Islet precursor cell (in vitro differentiated cells): ENCODE measurements around the gene GPLD1.
"Not testable (repeated sequence)": the region's sequence is repeated elsewhere in the genome, so short reads cannot be mapped to it uniquely, and the experiment has no call there.

ENCODE experiments used
- DNase-seq: peaks from one replicate; pipeline ENCODE4 v3.0.0-alpha.2; 2018

GPLD1 gene

DNA sequence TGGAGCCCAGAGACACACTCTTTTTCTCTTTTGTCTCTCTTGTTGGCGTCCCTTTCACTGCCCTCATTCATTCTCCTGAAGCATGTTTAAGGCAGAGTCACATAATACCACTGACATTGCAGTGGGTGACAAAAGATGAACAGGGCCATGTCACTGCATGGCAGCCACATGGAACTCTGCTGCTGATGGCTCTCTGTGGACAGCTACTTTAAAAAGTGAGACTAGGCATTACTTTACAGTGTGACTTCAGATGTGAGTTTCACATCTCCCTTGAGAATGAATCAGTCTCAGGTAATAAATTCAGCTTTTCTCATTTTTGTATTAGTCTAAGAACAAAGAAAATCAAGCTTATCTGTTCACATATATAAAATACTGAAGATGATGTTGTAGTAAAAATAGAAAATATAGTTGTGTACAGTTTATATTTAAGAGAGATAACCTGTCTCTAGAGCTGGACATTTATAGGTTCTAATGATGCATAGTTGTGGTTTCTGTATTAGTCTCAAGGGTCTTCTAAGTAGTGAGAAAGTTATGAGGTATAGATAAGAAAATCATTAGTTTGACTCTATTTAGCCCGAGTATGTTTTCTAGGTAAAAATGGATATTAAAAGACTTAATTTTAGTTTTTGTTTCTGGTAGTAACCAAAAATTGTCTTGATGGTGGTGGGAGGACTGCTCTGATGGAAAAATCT lies 80.5 kb downstream of the GPLD1 start:
- DNase-seq = no peak

DNA sequence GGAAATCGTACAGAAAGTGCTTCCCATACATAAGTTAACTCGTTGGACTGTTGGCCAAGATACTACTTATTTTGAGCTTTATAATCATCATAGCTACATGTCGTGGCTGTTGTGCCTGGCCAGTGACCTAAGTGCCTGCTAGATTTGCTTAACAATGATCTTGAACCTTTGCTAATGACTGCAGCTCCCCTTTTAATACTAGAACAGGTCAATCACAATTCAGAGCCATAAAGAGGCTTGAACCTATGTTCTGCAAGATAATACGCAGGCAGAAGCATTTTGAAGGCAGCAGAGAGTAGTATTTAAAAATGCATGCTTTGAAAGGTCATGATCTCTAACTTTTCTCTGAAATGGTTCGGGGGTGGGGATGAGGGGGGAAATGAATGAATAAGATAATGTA lies 84.1 kb downstream of the GPLD1 start:
- DNase-seq = no peak

DNA sequence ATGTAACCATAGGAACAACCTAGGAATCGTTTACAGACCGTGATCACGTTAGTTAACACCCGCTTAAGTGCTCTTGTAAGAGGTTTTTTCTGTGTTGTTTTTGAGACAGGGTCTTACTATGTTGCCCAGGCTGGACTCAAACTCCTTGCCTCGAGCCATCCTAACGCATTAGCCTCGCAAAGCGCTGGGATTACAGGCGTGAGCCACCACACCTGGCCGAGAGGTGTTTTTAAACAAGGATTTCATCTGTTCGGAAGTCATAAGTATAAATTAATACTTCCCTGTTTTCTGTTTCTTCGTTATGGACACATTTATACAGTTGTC lies 85.9 kb downstream of the GPLD1 start:
- no peak for DNase-seq

DNA sequence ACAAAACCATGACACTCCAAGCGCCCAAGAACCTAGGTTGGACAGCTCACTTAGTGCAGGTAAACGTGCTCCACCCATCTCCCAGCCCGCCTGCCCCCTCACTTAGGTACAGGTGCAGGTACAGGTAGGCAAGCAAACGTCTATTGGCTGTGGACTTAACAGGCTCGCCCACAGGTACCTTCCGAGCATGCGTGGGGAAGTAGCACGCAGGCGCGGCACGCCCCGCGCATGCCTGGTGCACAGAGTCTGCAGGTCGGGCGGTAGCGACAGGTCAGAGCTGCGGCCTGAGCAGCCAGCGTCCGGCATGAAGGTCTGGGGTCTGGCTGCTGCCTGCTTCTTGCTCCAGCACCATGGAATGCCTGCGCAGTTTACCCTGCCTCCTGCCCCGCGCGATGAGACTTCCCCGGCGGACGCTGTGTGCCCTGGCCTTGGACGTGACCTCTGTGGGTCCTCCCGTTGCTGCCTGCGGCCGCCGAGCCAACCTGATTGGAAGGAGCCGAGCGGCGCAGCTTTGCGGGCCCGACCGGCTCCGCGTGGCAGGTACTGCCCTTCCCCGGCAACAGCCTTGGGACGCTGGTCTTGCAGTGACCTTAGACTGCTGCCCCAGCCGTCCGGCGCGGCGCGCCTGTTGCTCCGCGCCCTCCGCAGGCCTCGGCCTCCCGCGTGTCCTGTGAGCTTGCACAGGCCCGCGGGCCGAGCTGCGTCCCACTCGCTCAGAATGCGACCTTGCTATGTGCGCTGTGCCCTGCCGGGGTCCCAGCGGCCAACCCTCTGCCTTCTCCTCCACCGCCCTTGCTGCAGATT lies 86.5 kb downstream of the GPLD1 start, which contains the start of gene MRS2:
Gene MRS2 (plus strand): TSS at position 240 of the 804 bp plus-strand sequence. CDS start 111 bp downstream, at position 351.
- DNase-seq = peak; percentile 97

DNA sequence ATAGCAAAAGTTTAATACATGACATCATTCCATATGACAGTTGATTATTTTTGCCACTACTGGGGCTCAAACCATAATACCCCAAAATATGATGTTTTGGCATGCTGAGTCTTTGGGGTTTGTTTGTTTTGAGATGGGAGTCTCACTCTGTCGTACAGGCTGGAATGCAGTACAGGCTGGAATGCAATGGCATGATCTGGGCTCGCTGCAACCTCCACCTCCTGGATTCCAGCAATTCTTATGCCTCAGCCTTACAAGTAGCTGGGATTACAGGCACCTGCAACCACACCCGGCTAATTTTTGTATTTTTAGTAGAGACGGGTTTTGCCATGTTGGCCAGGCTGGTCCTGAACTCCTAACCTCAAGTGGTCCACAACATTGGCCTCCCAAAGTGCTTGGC lies 87.9 kb downstream of the GPLD1 start:
- peak; percentile 87 for DNase-seq

DNA sequence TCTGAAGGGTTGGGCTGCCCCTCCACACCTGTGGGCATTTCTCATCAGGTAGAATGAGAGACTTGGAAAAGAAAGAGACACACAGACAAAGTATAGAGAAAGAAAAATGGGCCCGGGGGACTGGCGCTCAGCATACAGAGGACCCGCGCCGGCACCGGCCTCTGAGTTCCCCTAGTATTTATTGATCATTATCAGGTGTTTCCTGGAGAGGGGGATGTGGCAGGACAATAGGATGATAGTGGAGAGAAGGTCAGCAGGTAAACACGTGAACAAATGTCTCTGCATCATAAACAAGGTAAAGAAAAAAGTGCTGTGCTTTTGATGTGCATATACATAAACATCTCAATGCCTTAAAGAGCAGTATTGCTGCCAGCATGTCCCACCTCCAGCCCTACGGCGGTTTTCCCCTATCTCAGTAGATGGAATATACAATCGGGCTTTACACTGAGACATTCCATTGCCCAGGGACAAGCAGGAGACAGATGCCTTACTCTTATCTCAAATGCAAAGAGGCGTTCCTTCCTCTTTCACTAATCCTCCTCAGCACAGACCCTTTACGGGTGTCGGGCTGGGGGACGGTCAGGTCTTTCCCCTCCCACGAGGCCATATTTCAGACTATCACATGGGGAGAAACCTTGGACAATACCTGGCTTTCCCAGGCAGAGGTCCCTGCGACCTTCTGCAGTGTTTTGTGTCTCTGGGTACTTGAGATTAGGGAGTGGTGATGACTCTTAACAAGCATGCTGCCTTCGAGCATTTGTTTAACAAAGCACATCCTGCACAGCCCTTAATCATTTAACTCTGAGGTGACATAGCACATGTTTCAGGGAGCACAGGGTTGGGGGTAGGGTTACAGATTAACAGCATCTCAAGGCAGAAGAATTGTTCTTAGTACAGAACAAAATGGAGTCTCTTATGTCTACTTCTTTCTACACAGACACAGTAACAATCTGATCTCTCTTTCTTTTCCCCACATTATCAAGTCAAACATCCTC lies 89.0 kb downstream of the GPLD1 start:
- peak; percentile 74 for DNase-seq

DNA sequence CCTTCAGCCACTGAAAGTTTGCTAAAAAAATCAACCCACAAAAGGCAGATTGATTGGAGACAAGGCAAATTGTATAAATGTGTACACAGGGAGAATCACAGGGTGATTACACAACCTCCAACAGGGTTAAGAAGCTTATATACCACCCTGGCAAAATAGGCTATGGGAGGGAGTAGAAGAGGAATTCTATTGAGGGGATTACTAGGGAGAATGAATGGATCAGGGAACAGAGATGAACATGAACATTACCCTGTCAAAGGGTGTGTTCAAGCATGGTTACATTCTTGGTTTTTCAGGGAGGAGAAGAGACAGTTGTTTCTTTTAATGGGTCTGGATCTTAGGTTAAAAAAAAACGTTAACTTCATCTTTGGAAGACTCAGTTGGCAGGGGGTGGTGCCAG lies 91.7 kb downstream of the GPLD1 start:
- no peak for DNase-seq

DNA sequence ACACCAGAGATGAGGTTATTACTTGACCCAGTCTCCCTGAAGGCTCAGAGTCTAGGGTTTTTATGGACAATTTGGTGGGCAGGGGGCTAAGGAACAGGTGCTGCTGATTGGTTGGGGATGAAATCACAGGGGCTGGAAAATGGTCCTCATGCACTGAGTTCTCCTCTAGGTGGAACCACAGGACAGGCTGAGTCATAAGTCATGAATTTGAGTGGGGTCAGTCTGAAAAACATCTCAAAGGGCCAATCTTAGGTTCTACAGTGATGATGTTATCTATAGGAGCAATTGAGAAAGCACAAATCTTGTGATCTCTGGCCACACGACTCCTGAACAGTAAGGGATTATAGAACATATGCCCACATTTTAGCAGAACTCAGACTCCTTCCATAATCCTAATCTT lies 92.6 kb downstream of the GPLD1 start:
- DNase-seq = no peak

DNA sequence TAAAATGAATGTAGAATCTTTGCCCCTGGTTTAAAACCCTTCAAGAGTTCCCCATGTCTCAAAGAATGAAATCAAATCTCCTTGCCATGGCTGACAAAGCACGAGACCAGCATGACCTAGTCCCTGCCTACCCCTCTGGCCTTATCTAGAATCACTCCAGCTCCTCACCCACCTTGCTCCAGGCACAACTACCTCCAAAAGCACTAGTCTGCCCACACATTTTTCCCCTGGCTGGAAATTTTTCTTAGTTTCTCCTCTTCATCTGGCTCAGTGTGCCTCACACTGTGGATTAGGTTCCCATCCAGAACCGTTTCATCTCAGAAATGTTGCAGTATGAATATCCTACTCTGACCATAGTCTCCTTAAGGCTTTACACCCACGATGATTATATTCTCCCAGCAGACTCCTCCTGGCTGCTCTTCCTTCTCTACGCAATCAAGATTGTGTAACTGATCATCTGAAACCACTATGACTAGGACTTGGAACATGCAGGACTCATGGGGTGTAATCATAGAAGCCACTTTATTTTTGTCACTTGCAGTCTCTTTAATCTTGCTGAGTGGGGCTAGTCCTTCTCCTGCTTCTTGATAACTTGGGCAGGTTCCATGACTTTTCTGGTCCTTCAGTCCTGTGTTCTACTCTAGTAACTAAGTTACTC lies 94.5 kb downstream of the GPLD1 start:
- DNase-seq = no peak

DNA sequence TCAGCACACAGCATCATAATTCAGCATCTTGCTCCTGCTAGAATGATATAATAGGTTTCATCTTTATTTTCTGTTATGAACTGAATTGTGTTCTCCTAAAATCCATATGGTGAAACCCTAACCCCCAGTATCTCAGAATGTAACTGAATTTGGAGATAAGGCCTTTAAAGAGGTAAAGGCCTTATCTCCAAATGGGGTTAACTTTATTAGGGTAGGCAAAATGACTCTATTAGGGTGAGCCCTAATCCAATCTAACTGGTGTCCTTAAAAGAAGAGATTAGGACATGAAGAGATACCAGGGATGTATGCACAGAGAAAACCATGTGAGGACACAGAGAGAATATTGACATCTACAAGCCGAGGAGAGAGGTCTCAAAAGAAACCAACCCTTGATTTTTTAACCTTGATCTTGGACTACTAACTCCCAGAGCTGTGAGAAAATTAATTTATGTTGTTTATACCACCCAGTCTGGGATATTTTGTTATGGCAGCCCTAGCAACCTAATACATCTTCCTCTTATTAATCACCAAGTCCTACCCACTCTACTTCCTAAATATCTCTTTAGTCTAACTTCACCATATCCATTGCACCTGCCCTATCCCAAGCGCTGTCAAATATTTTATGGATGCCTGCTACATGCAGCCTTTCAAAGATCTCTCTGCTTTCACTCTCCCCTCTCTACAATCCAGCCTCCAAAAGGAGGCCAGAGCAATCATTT lies 95.2 kb downstream of the GPLD1 start:
- DNase-seq = no peak

DNA sequence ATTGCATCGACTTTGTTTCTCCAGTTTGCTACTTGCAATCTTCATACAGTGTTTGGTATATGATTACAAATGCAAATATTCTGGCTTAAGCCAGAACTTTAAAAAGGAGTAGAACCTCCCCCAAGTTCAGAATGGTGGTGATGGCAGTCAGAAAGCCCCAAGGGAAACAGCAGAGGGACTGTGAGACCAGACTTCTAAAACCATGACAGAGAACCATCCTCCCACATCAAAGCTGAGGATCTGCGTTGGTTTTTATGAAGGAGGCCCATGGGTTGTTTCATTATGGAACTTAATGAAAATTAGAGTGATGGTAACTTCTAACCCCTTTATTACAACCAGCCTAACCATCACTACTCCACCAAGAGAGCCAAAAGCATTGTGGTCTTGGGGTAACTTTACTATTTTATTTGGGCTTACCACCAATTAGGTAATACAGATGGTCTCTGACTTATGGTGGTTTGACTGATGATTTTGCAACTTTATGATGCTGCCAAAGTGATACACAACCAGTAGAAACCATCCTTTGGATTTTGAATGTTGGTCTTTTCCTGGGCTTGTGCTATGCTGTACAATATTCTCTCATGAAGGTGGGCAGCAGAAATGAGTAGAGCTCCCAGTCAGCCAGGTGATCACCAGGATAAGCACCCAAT lies 97.5 kb downstream of the GPLD1 start:
- no peak for DNase-seq

DNA sequence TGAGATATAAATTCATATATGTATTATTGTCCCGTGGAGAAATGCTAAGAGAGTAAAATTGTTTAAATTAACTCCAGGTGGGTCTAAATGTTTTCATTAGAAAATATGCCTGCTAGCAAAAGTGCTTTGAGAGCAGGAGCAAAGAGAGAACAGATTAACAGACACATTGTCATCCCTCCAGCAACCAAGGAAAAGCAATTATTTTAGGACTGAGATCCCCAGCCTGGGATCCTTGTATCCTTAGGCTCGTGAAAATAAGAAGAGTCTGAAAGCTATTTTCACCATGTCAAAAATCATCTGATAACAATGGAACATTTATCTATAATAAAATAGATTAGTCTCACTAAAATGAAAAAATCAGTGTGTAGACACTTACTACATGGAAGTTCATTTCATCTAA lies 98.2 kb downstream of the GPLD1 start:
- DNase-seq = no peak

DNA sequence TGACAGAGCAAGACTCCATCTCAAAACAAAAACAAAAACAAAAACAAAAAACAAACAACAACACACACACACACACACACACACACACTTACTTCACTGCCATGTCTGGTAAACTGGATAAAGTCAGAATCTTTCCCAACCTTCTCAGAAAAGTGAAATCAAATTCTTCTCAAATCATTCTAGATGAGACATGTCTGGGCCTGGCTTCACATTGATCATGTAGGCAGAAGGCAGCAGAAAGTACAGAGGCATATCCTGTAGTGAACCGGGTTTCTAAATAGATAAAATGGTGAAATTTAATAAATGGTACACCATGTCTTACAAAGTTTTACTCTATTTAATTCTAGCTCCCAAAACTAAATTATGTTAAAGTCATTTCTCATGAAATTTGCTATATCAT lies 101.6 kb downstream of the GPLD1 start:
- DNase-seq = no peak

DNA sequence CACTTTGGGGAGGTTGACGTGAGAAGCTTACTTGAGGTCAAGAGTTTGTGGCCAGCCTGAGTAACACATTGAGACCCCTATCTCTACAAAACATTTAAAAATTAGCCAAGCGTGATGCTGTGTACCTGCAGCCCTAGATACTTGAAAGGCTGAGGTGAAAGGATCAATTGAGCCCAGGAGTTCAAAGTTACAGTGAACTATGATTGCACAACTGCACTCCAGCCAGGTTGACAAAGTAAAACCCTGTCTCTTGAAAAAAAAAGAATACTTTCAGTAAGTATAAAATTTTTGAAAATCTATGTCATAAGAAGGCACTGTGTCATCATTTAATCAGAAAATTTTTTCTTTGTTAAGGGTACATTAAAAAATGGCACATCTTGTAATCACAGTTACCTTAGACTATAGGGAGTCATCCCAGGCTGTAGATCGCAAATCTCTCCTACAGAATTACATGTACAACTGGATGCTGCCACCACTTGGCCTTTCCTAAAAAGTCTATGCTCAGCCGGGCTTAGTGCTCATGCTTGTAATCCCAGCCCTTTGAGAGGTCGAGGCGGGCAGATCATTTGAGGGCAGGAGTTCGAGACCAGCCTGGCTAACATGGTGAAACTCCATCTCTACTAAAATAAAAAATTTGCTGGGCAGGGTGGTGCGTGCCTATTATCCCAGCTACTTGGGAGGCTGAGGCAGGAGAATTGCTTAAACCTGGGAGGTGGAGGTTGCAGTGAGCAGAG lies 103.7 kb downstream of the GPLD1 start:
- DNase-seq = no peak

DNA sequence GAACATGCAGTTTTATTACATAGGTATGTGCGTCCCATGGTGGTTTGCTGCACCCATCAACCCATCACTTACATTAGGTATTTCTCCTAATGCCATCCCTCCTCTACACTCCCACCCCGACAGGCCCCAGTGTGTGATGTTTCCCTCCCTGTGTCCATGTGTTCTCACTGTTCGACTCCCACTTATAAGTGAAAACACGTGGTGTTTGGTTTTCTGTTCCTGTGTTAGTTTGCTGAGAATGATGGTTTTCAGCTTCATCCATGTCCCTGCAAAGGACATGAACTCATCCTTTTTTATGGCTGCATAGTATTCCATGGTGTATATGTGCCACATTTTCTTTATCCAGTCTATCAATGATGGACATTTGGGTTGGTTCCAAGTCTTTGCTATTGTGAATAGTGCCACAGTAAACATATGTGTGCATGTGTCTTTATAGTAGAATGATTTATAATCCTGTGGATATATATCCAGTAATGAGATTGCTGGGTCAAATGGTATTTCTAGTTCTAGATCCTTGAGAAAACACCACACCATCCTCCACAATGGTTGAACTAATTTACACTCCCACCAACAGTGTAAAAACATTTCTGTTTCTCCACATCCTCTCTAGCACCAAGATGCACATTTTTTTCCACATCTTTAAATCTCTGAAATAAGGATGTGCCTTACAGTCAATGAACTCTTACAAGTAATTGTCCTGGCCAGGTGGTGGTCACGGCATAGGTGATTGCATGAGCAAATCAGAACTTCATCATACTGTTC lies 104.8 kb downstream of the GPLD1 start:
- DNase-seq = not testable (repeated sequence)

DNA sequence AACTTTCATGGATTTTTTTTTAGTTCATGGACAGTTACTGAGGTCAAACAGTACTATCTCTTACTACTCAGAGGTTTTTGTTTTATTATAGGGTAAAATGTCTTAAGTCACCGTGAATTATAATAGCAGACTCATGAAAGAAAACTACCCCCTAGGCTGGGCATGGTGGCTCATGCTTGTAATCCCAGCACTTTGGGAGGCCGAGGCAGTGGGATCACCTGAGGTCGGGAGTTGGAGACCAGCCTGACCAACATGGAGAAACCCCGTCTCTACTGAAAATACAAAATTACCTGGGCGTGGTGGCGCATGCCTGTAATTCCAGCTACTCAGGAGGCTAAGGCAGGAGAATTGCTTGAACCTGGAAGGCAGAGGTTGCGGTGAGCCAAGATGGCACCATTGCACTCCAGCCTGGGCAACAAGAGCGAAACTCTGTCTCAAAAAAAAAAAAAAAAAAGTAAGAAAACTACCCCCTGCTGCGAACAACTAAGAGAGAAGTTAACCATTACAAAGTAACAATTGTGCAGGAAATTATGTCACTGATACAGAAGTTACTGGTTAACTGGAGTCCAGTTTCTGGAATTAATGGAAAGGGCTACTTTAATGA lies 106.4 kb downstream of the GPLD1 start:
- DNase-seq = not testable (repeated sequence)

DNA sequence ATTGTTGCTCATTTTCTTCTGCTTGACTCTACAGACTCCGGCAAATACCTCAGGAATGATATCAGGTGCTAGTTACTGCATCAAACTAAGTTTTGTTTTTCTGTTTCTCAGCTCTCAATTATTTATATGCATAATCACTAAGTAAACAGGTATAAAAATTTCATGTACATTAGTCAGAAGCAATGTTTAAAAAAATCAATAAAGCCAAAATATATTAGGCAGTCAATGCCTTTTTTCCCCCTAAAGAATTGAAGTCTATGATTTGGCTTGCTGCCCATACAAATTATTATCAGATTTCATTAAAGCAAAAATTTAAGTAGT lies 107.2 kb downstream of the GPLD1 start:
- no peak for DNase-seq

DNA sequence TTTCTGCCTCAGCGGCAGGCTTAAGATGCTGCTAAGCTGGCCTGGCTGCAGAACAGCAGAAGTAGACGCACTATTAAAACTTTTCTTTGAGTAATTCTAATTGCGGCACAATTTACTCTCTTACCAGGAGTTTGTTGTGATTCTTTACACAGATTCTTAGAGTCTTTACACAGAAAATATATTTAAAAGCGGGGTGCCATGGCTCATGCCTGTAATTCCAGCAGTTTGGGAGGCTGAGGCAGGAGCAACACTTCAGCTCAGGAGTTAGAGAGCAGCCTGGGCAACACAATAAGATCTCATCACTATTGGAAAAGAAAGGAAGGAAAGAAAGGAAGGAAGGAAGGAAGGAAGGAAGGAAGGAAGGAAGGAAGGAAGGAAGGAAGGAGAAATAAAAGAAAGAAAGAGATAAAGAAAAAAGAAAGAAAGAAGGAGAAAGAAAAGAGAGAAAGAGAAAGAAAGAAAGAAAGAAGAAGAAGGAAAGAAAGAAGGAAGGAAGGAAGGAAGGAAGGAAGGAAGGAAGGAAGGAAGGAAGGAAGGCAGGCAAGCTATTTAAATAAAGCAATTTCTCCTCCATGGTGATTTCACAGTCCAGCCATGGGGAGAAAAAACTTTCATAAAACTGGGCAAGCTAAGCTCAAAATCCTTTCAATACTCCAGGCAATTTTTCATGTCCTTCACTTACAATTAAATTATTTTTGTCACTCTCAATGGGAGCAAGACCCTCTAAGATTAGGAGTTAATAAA lies 107.7 kb downstream of the GPLD1 start:
- DNase-seq = no peak
